ENCODE measurements around the gene IL18RAP.

- TF ChIP-seq PKNOX1 (IDR thresholded peaks at IDR 0.05) (no peak), ZNF384 (IDR thresholded peaks at IDR 0.05) (no peak), FOXM1 (IDR thresholded peaks at IDR 0.05; ENCODE audit: borderline replicate concordance) (no peak), ARNT (IDR thresholded peaks at IDR 0.05) (no peak), FOXA1 (IDR thresholded peaks at IDR 0.05) (no peak), SP1 (IDR thresholded peaks at IDR 0.05) (no peak), SUZ12 (IDR thresholded peaks at IDR 0.05) (no peak), ELF4 (IDR thresholded peaks at IDR 0.05) (no peak), NFRKB (IDR thresholded peaks at IDR 0.05) (no peak)
Observed at GRCh38 chr2:102480285-102481195, 57.6 kb downstream of the IL18RAP start.

Measured in HEK293T (cell line).